HFFc6 (cell line): ENCODE data around the gene ACTRT3. TPM values are rescaled to one million over a fixed set of nuclear protein-coding genes. Genes with fewer than 3 reads are reported as not detected.

Experiments
- DNase-seq: peaks from one replicate; pipeline ENCODE4 v3.0.0-alpha.2; 2018
- H3K27ac Mint-ChIP-seq: 2 replicates; pipeline ENCODE4 v1.8.0; 2020; ENCODE audit warnings: mild to moderate bottlenecking, mixed read lengths
- H3K27me3 Mint-ChIP-seq: 2 replicates; pipeline ENCODE4 v1.8.0; 2021; ENCODE audit warnings: mild to moderate bottlenecking, moderate library complexity, mixed read lengths; ENCODE audit not compliant: insufficient read depth
- H3K36me3 Mint-ChIP-seq: 2 replicates; pipeline ENCODE4 v1.8.0; 2021; ENCODE audit warnings: low read depth, mixed read lengths
- H3K4me1 Mint-ChIP-seq: 2 replicates; pipeline ENCODE4 v1.8.0; 2020; ENCODE audit warnings: low read depth, mixed read lengths
- H3K4me3 Mint-ChIP-seq: 2 replicates; pipeline ENCODE4 v1.8.0; 2020; ENCODE audit warnings: mild to moderate bottlenecking, moderate library complexity, mixed read lengths
- H3K9me3 Mint-ChIP-seq: 2 replicates; pipeline ENCODE4 v1.8.0; 2020; ENCODE audit warnings: mild to moderate bottlenecking, mixed read lengths
- CTCF ChIP-seq: fragments of 200-600 bp; sonication (generic); IDR thresholded peaks from 2 replicates; pipeline ENCODE4 v1.5.0; 2021; ENCODE audit warnings: antibody characterized with exemption, mild to moderate bottlenecking
- total RNA-seq, 6 experiments: library from RNA; stranded (reverse); fragmentation: NEBNext Ultra II Directional; extraction: Animal tissue kit (Norgen Biotek cat#: 25700); gene quantifications; 2 replicates in 1 of 6; 3 replicates in 5 of 6; pipeline ENCODE4 v1.2.3, GENCODE V29; 2021

Gene ACTRT3
- total RNA-seq, 6 experiments from 2014 or later: 1.2 to 3.5 (median 1.7) TPM

- Mint-ChIP-seq H3K4me1 (peaks cover 32% of the 10 kb centered on the region), H3K4me3 (no peak overlapping the region), H3K27me3 (no peaks in the 10 kb centered on the region; the same call in 1 of the 2 replicates), H3K9me3 (peaks cover 9% of the 10 kb centered on the region), H3K36me3 (peaks cover 12% of the 10 kb centered on the region; the same call in 1 of the 2 replicates), H3K27ac (no peak overlapping the region)
- no peak for TF ChIP-seq CTCF
- DNase-seq: no peak
These were observed 10.9 kb downstream of the ACTRT3 start for GRCh38 chr3:169758359-169758994.

GRCh38 chr3:169755488-169755887 is 13.9 kb downstream of the ACTRT3 start:
- H3K27ac Mint-ChIP-seq: no peak overlapping the region
- peaks cover 11% of the 10 kb centered on the region for H3K27me3 Mint-ChIP-seq
- H3K36me3 Mint-ChIP-seq: peaks cover 11% of the 10 kb centered on the region; the same call in 1 of the 2 replicates
- DNase-seq: no peak
- peaks cover 18% of the 10 kb centered on the region for H3K4me1 Mint-ChIP-seq
- no peaks in the 10 kb centered on the region; the same call in 1 of the 2 replicates for H3K9me3 Mint-ChIP-seq
- TF ChIP-seq CTCF: no peak
- no peak overlapping the region for H3K4me3 Mint-ChIP-seq

- DNase-seq: no peak
- peaks cover 15% of the 10 kb centered on the region for H3K27me3 Mint-ChIP-seq
- H3K36me3 Mint-ChIP-seq: peaks cover 4% of the 10 kb centered on the region; the same call in 1 of the 2 replicates
- no peak for TF ChIP-seq CTCF
- H3K27ac Mint-ChIP-seq: no peak overlapping the region
- H3K4me1 Mint-ChIP-seq: peaks cover 11% of the 10 kb centered on the region
- no peak overlapping the region for H3K4me3 Mint-ChIP-seq
- no peaks in the 10 kb centered on the region for H3K9me3 Mint-ChIP-seq
These were observed 14.7 kb downstream of the ACTRT3 start for GRCh38 chr3:169754711-169755110.

DNA sequence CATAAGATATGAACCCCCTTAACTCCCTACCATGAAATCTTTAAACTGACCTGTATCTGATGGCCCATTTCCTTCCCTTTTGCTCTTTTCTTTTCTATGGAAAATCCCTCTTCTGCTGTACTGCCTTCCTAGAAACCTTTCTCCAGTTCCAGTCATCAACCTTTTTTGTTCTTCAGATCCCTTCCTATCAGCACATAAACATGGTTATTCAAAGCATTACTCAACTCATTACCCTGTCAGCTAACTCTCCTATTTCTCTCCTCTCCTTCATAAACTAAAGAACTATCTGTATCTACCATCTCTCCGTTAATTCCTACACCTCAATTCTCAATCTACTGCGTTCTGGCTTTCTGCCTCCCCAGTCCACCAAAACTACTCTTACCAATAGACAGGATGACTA is 17.5 kb downstream of the ACTRT3 start:
- Mint-ChIP-seq H3K36me3 (no peaks in the 10 kb centered on the region), H3K4me3 (no peak overlapping the region), H3K27ac (no peak overlapping the region), H3K4me1 (no peaks in the 10 kb centered on the region), H3K9me3 (no peaks in the 10 kb centered on the region), H3K27me3 (peaks cover 15% of the 10 kb centered on the region)
- TF ChIP-seq CTCF: no peak
- DNase-seq: no peak

DNA sequence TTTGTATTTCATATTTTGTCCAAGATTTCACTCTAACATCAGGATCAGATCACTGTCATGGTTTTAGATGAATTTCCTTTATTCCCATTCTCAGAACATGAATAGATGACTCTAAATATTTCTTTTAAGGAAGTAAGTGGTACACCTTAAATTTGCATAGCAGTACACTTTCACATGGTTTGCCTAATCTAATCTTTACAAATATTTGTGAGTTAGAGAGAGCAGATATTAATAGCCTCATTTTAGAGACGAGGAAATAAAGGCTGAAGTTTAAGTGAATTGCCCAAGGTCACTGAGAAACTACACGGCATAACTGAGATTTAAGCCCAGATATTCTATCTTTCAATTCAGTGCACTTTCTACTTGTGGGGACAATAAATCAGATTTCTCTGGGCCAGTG is 18.7 kb downstream of the ACTRT3 start:
- Mint-ChIP-seq H3K4me3 (no peak overlapping the region), H3K9me3 (no peaks in the 10 kb centered on the region), H3K36me3 (no peaks in the 10 kb centered on the region), H3K4me1 (no peaks in the 10 kb centered on the region), H3K27ac (no peak overlapping the region), H3K27me3 (peaks cover 22% of the 10 kb centered on the region)
- TF ChIP-seq CTCF: no peak
- no peak for DNase-seq
